ENCODE data around the gene KRTAP24-1. TPM values are rescaled to one million over a fixed set of nuclear protein-coding genes. Genes with fewer than 3 reads are reported as not detected.

KRTAP24-1 gene
- total RNA-seq, 1 donor from 2014 or later: not detected

DNA sequence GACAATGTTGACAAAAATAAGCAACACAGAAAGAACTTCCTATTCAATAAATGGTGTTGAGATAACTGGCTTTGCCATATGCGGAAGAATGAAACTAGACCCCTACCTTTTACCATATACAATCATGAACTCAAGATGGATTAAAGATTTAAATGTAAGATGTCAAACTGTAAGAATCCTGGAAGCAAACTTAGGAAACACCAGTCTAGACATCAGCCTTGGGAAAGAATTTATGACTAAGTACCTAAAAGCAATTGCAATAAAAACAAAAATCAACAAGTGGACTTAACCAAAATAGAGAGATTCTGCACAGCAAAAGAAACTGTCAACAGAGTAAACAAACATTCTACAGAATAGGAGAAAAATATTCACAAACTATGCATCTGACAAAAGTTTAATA lies 50.7 kb downstream of the KRTAP24-1 start:
- TF ChIP-seq, protein P1, sequence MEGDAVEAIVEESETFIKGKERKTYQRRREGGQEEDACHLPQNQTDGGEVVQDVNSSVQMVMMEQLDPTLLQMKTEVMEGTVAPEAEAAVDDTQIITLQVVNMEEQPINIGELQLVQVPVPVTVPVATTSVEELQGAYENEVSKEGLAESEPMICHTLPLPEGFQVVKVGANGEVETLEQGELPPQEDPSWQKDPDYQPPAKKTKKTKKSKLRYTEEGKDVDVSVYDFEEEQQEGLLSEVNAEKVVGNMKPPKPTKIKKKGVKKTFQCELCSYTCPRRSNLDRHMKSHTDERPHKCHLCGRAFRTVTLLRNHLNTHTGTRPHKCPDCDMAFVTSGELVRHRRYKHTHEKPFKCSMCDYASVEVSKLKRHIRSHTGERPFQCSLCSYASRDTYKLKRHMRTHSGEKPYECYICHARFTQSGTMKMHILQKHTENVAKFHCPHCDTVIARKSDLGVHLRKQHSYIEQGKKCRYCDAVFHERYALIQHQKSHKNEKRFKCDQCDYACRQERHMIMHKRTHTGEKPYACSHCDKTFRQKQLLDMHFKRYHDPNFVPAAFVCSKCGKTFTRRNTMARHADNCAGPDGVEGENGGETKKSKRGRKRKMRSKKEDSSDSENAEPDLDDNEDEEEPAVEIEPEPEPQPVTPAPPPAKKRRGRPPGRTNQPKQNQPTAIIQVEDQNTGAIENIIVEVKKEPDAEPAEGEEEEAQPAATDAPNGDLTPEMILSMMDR (IDR thresholded peaks at IDR 0.05; ENCODE audit: unreplicated experiment): no peak
- no peaks in the 10 kb centered on the region for H3K4me1 Mint-ChIP-seq (ENCODE audit: unreplicated experiment)
- H3K4me3 Mint-ChIP-seq (ENCODE audit: unreplicated experiment): no peak overlapping the region
- no peak overlapping the region for H3K27ac Mint-ChIP-seq (ENCODE audit: unreplicated experiment)
- H3K36me3 Mint-ChIP-seq (ENCODE audit: low read depth, unreplicated experiment): no peaks in the 10 kb centered on the region
- no peaks in the 10 kb centered on the region for H3K27me3 Mint-ChIP-seq (ENCODE audit: unreplicated experiment)
- H3K9me3 Mint-ChIP-seq (ENCODE audit: unreplicated experiment): no peaks in the 10 kb centered on the region
- no peak for DNase-seq (ENCODE audit: low spot score)

Other genes with a start within 250 kb of the KRTAP24-1 start
- not detected for gene CLDN17, start 116.1 kb downstream of the KRTAP24-1 start, total RNA-seq (ENCODE audit: unreplicated experiment)
- gene CLDN8, start 66.9 kb downstream of the KRTAP24-1 start, total RNA-seq (ENCODE audit: unreplicated experiment): not detected
- not detected for gene KRTAP25-1, start 6.6 kb upstream of the KRTAP24-1 start, total RNA-seq (ENCODE audit: unreplicated experiment)
- not detected for gene KRTAP26-1, start 37.4 kb upstream of the KRTAP24-1 start, total RNA-seq (ENCODE audit: unreplicated experiment)
- not detected for gene KRTAP27-1, start 54.7 kb upstream of the KRTAP24-1 start, total RNA-seq (ENCODE audit: unreplicated experiment)
- gene KRTAP23-1, start 65.7 kb upstream of the KRTAP24-1 start, total RNA-seq (ENCODE audit: unreplicated experiment): not detected
- gene KRTAP13-2, start 89.3 kb upstream of the KRTAP24-1 start, total RNA-seq (ENCODE audit: unreplicated experiment): not detected
- gene KRTAP13-1, start 113.1 kb upstream of the KRTAP24-1 start, total RNA-seq (ENCODE audit: unreplicated experiment): not detected
- gene KRTAP13-3, start 143.0 kb upstream of the KRTAP24-1 start, total RNA-seq (ENCODE audit: unreplicated experiment): not detected
- not detected for gene KRTAP13-4, start 147.3 kb upstream of the KRTAP24-1 start, total RNA-seq (ENCODE audit: unreplicated experiment)
- gene KRTAP15-1, start 157.3 kb upstream of the KRTAP24-1 start, total RNA-seq (ENCODE audit: unreplicated experiment): not detected
- not detected for gene KRTAP19-1, start 197.4 kb upstream of the KRTAP24-1 start, total RNA-seq (ENCODE audit: unreplicated experiment)
- not detected for gene KRTAP19-2, start 204.5 kb upstream of the KRTAP24-1 start, total RNA-seq (ENCODE audit: unreplicated experiment)
- not detected for gene KRTAP19-3, start 209.1 kb upstream of the KRTAP24-1 start, total RNA-seq (ENCODE audit: unreplicated experiment)
- not detected for gene KRTAP19-4, start 214.2 kb upstream of the KRTAP24-1 start, total RNA-seq (ENCODE audit: unreplicated experiment)
- gene KRTAP19-5, start 219.2 kb upstream of the KRTAP24-1 start, total RNA-seq (ENCODE audit: unreplicated experiment): not detected

Measured in endothelial cell (in vitro differentiated cells).